ENCODE results near the gene PCDHB13. TPM values are rescaled to one million over a fixed set of nuclear protein-coding genes. Genes with fewer than 3 reads are reported as not detected.
"Not testable (repeated sequence)": the region's sequence is repeated elsewhere in the genome, so short reads cannot be mapped to it uniquely, and the experiment has no call there.

The PCDHB13 gene
- total RNA-seq, 1 experiment from 2014 or later: 0.40 TPM

DNA sequence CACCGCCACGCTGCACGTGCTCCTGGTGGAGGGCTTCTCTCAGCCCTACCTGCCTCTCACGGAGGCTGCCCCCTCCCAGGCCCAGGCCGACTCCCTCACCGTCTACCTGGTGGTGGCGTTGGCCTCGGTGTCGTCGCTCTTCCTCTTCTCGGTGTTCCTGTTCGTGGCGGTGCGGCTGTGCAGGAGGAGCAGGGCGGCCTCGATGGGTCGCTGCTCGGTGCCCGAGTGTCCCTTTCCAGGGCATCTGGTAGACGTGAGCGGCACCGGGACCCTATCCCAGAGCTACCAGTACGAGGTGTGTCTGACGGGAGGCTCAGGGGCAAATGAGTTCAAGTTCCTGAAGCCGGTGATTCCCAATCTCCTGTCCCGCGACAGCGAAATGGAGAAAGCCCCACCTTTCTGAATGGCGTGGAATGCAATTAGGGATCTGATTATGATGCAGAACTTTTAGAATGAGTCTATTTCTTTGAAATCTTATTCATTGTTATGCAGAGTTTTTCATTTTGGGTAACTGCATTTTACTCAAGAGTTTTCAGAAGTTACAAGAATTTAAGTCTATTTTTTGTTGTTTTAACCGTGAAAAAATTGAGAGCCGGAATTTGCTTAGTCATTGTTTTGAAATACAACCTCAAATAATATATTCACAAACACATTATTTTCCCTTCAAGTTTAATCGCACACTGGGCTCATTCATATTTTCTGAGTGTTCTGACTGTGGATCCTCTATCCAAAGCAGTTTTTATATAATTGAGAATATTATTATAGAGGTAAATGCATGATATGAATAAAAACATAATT is 23.0 kb downstream of the PCDHB13 start:
- Histone ChIP-seq H3K36me3 (no peaks in the 10 kb centered on the region), H3K27me3 (no peaks in the 10 kb centered on the region), H3K4me3 (no peak overlapping the region), H3K9me3 (peaks cover 30% of the 10 kb centered on the region)
- DNase-seq: no peak

GRCh38 chr5:141241496-141241895 is 27.8 kb downstream of the PCDHB13 start:
- no peaks in the 10 kb centered on the region for H3K36me3 ChIP-seq

GRCh38 chr5:141245250-141245717 is 31.6 kb downstream of the PCDHB13 start, which contains the start of gene PCDHB15:
TSS of gene PCDHB15 (plus strand) at chr5:141245395. CDS start at chr5:141245579, 184 bp downstream.
- Histone ChIP-seq H3K9me3 (peaks cover 14% of the 10 kb centered on the region), H3K4me3 (peak within 1 kb of the TSS; percentile 22), H3K36me3 (no peaks in the 10 kb centered on the region), H3K27me3 (no peaks in the 10 kb centered on the region)
- DNase-seq: no peak

More at GRCh38 chr5:141241496-141241895, 27.8 kb downstream of the PCDHB13 start:
- H3K4me3 ChIP-seq: no peak overlapping the region
- H3K27me3 ChIP-seq: no peaks in the 10 kb centered on the region
- peaks cover 24% of the 10 kb centered on the region for H3K9me3 ChIP-seq
- DNase-seq: no peak

DNA sequence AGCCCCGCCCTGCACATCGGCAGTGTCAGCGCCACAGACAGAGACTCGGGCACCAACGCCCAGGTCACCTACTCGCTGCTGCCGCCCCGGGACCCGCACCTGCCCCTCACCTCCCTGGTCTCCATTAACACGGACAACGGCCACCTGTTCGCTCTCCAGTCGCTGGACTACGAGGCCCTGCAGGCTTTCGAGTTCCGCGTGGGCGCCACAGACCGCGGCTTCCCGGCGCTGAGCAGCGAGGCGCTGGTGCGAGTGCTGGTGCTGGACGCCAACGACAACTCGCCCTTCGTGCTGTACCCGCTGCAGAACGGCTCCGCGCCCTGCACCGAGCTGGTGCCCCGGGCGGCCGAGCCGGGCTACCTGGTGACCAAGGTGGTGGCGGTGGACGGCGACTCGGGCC is 33.3 kb downstream of the PCDHB13 start:
- H3K4me3 ChIP-seq, DNase-seq, H3K9me3 ChIP-seq, H3K36me3 ChIP-seq, H3K27me3 ChIP-seq: not testable (repeated sequence)

- H3K36me3 ChIP-seq, H3K9me3 ChIP-seq, H3K4me3 ChIP-seq, DNase-seq, H3K27me3 ChIP-seq: not testable (repeated sequence)
Measured at GRCh38 chr5:141247434-141247833, 33.7 kb downstream of the PCDHB13 start.

DNA sequence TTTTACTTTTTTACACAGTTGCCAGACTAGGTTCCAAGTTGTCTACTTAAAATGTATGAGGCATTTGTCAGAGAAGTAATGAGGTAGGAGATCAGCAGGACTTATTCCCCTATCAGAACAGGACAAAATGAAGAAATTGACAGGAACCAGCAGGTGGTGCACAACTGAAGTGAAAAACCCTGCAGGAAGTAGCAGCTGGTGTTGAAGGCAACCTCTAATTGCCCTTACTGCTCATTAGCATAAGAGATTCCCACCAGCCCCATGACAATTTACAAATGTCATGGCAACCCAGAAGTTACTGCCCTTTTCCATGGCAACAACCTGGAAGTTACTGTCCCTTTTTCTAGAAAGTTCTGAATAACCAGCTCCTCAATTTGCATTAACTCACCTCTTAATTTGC is 36.9 kb downstream of the PCDHB13 start:
- Histone ChIP-seq H3K27me3 (no peaks in the 10 kb centered on the region), H3K36me3 (no peaks in the 10 kb centered on the region), H3K4me3 (no peak overlapping the region), H3K9me3 (peaks cover 14% of the 10 kb centered on the region)
- DNase-seq: no peak

- Histone ChIP-seq H3K27me3 (no peaks in the 10 kb centered on the region), H3K36me3 (no peaks in the 10 kb centered on the region), H3K9me3 (peaks cover 71% of the 10 kb centered on the region), H3K4me3 (no peak overlapping the region)
- DNase-seq: no peak
Measured at GRCh38 chr5:141258464-141258863, 44.7 kb downstream of the PCDHB13 start.

- Histone ChIP-seq H3K36me3 (no peaks in the 10 kb centered on the region), H3K4me3 (no peak overlapping the region), H3K9me3 (peaks cover 72% of the 10 kb centered on the region), H3K27me3 (no peaks in the 10 kb centered on the region)
- DNase-seq: no peak
Measured at GRCh38 chr5:141258948-141259347, 45.2 kb downstream of the PCDHB13 start.

DNA sequence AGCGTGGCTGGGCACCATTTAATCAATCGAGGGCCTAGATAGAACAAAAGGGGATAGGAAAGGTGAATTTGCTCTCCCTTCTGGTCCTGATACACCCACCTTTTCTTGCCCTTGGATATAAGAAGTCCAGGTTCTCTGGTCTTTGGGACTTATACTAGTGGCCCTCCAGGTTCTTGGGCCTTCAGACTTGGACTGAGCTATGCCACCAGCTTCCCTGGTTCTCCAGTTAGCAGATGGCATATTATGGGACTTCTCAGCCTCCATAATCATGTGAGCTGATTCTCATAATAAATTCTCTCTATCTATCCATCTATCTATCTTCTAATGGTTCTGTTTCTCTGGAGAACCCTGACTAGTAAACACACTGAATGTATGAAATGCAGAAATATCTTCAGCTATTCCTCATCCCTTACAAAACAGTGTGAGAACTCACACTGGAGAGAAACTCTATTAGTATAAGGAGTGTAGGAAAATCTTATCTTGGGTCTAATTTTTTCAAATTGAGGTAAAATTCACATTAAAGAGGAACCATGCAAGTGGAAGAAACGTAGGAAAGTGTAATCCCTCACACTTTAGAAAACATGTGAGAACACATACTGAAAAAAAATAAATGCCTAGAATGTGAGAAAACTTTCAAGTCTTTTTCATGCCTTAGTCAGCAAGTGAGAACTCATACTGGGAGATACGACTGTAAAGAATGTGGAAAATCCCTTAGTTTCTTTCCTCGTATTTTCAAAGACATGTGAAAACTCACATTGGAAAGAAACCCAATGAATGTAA is 46.9 kb downstream of the PCDHB13 start:
- Histone ChIP-seq H3K4me3 (no peak overlapping the region), H3K36me3 (no peaks in the 10 kb centered on the region), H3K9me3 (peaks cover 71% of the 10 kb centered on the region), H3K27me3 (no peaks in the 10 kb centered on the region)
- DNase-seq: no peak

DNA sequence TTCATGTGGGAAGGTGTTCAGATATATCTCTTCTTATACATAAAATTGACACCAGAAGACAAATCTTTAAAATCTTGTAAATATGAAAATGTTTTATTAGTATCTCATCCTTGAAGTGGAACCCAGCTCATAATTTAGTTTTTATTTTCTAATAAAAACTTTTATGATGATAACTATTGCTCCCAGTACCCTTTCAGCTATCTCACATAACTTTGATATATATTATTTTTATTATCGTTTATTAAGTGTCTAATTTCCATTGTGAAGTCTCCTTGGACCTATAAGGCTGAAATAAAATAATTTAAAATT is 47.5 kb downstream of the PCDHB13 start:
- no peak for DNase-seq
- no peak overlapping the region for H3K4me3 ChIP-seq
- H3K36me3 ChIP-seq: no peaks in the 10 kb centered on the region
- no peaks in the 10 kb centered on the region for H3K27me3 ChIP-seq
- peaks cover 67% of the 10 kb centered on the region for H3K9me3 ChIP-seq

Other genes starting within 250 kb of the PCDHB13 start
- 0.07 TPM in 1 of 2 replicates, not detected in the other for gene PCDHAC2, start 247.4 kb upstream of the PCDHB13 start, total RNA-seq (2014; rRNA removed; shearing (Covaris generic); ENCODE audit: low replicate concordance)
- not detected in 2 replicates for gene PCDHB1, start 162.5 kb upstream of the PCDHB13 start, total RNA-seq (2014; rRNA removed; shearing (Covaris generic); ENCODE audit: low replicate concordance)
- 6.0 and 7.0 TPM in 2 replicates for gene PCDHB2, start 119.3 kb upstream of the PCDHB13 start, total RNA-seq (2014; rRNA removed; shearing (Covaris generic); ENCODE audit: low replicate concordance)
- gene PCDHB3, start 113.4 kb upstream of the PCDHB13 start, total RNA-seq (2014; rRNA removed; shearing (Covaris generic); ENCODE audit: low replicate concordance): not detected in 2 replicates
- not detected in 2 replicates for gene PCDHB4, start 92.1 kb upstream of the PCDHB13 start, total RNA-seq (2014; rRNA removed; shearing (Covaris generic); ENCODE audit: low replicate concordance)
- 2.3 TPM in 1 of 2 replicates, not detected in the other for gene PCDHB5, start 78.7 kb upstream of the PCDHB13 start, total RNA-seq (2014; rRNA removed; shearing (Covaris generic); ENCODE audit: low replicate concordance)
- 0.10 TPM in 1 of 2 replicates, not detected in the other for gene PCDHB6, start 63.9 kb upstream of the PCDHB13 start, total RNA-seq (2014; rRNA removed; shearing (Covaris generic); ENCODE audit: low replicate concordance)
- 0.46 TPM in 1 of 2 replicates, not detected in the other for gene PCDHB7, start 41.3 kb upstream of the PCDHB13 start, total RNA-seq (2014; rRNA removed; shearing (Covaris generic); ENCODE audit: low replicate concordance)
- not detected in 2 replicates for gene PCDHB8, start 36.1 kb upstream of the PCDHB13 start, total RNA-seq (2014; rRNA removed; shearing (Covaris generic); ENCODE audit: low replicate concordance)
- 0.10 and 1.2 TPM in 2 replicates for gene PCDHB16, start 31.5 kb upstream of the PCDHB13 start, total RNA-seq (2014; rRNA removed; shearing (Covaris generic); ENCODE audit: low replicate concordance)
- gene PCDHB9, start 26.8 kb upstream of the PCDHB13 start, total RNA-seq (2014; rRNA removed; shearing (Covaris generic); ENCODE audit: low replicate concordance): 1.9 TPM in 1 of 2 replicates, not detected in the other
- 0.10 TPM in 1 of 2 replicates, not detected in the other for gene PCDHB10, start 21.6 kb upstream of the PCDHB13 start, total RNA-seq (2014; rRNA removed; shearing (Covaris generic); ENCODE audit: low replicate concordance)
- 1.0 TPM in 1 of 2 replicates, not detected in the other for gene PCDHB11, start 14.3 kb upstream of the PCDHB13 start, total RNA-seq (2014; rRNA removed; shearing (Covaris generic); ENCODE audit: low replicate concordance)
- gene PCDHB12, start 5.2 kb upstream of the PCDHB13 start, total RNA-seq (2014; rRNA removed; shearing (Covaris generic); ENCODE audit: low replicate concordance): 0.16 TPM in 1 of 2 replicates, not detected in the other
- 0.74 and 3.8 TPM in 2 replicates for gene PCDHB14, start 9.4 kb downstream of the PCDHB13 start, total RNA-seq (2014; rRNA removed; shearing (Covaris generic); ENCODE audit: low replicate concordance)
- gene PCDHB15, start 31.5 kb downstream of the PCDHB13 start, total RNA-seq (2014; rRNA removed; shearing (Covaris generic); ENCODE audit: low replicate concordance): 0.07 and 2.0 TPM in 2 replicates
- gene SLC25A2, start 90.1 kb downstream of the PCDHB13 start, total RNA-seq (2014; rRNA removed; shearing (Covaris generic); ENCODE audit: low replicate concordance): not detected in 2 replicates
- gene TAF7, start 106.9 kb downstream of the PCDHB13 start, total RNA-seq (2014; rRNA removed; shearing (Covaris generic); ENCODE audit: low replicate concordance): 183 and 217 TPM in 2 replicates
- 0.42 and 0.56 TPM in 2 replicates for gene PCDHGA1, start 116.6 kb downstream of the PCDHB13 start, total RNA-seq (2014; rRNA removed; shearing (Covaris generic); ENCODE audit: low replicate concordance)
- not detected in 2 replicates for gene PCDHGA2, start 124.8 kb downstream of the PCDHB13 start, total RNA-seq (2014; rRNA removed; shearing (Covaris generic); ENCODE audit: low replicate concordance)
- gene PCDHGA3, start 129.9 kb downstream of the PCDHB13 start, total RNA-seq (2014; rRNA removed; shearing (Covaris generic); ENCODE audit: low replicate concordance): not detected in 2 replicates
- 0.59 and 1.3 TPM in 2 replicates for gene PCDHGB1, start 136.2 kb downstream of the PCDHB13 start, total RNA-seq (2014; rRNA removed; shearing (Covaris generic); ENCODE audit: low replicate concordance)
- gene PCDHGA4, start 141.1 kb downstream of the PCDHB13 start, total RNA-seq (2014; rRNA removed; shearing (Covaris generic); ENCODE audit: low replicate concordance): 0.23 and 0.44 TPM in 2 replicates
- gene PCDHGB2, start 146.1 kb downstream of the PCDHB13 start, total RNA-seq (2014; rRNA removed; shearing (Covaris generic); ENCODE audit: low replicate concordance): 1.6 and 2.5 TPM in 2 replicates
- not detected in 2 replicates for gene PCDHGA5, start 150.2 kb downstream of the PCDHB13 start, total RNA-seq (2014; rRNA removed; shearing (Covaris generic); ENCODE audit: low replicate concordance)
- 0.81 TPM in 1 of 2 replicates, not detected in the other for gene PCDHGB3, start 156.3 kb downstream of the PCDHB13 start, total RNA-seq (2014; rRNA removed; shearing (Covaris generic); ENCODE audit: low replicate concordance)
- gene PCDHGA6, start 160.0 kb downstream of the PCDHB13 start, total RNA-seq (2014; rRNA removed; shearing (Covaris generic); ENCODE audit: low replicate concordance): 0.20 and 2.3 TPM in 2 replicates
- gene PCDHGA7, start 168.8 kb downstream of the PCDHB13 start, total RNA-seq (2014; rRNA removed; shearing (Covaris generic); ENCODE audit: low replicate concordance): 0.07 and 0.67 TPM in 2 replicates
- 0.17 and 0.26 TPM in 2 replicates for gene PCDHGB4, start 173.8 kb downstream of the PCDHB13 start, total RNA-seq (2014; rRNA removed; shearing (Covaris generic); ENCODE audit: low replicate concordance)
- gene PCDHGA8, start 178.7 kb downstream of the PCDHB13 start, total RNA-seq (2014; rRNA removed; shearing (Covaris generic); ENCODE audit: low replicate concordance): 0.03 and 0.59 TPM in 2 replicates
- 0.53 TPM in 1 of 2 replicates, not detected in the other for gene PCDHGB5, start 184.0 kb downstream of the PCDHB13 start, total RNA-seq (2014; rRNA removed; shearing (Covaris generic); ENCODE audit: low replicate concordance)
- not detected in 2 replicates for gene PCDHGA9, start 188.9 kb downstream of the PCDHB13 start, total RNA-seq (2014; rRNA removed; shearing (Covaris generic); ENCODE audit: low replicate concordance)
- gene PCDHGB6, start 194.1 kb downstream of the PCDHB13 start, total RNA-seq (2014; rRNA removed; shearing (Covaris generic); ENCODE audit: low replicate concordance): not detected in 2 replicates
- gene PCDHGA10, start 199.1 kb downstream of the PCDHB13 start, total RNA-seq (2014; rRNA removed; shearing (Covaris generic); ENCODE audit: low replicate concordance): 1.0 and 1.2 TPM in 2 replicates
- 0.10 TPM in 1 of 2 replicates, not detected in the other for gene PCDHGB7, start 203.8 kb downstream of the PCDHB13 start, total RNA-seq (2014; rRNA removed; shearing (Covaris generic); ENCODE audit: low replicate concordance)
- not detected in 2 replicates for gene PCDHGA11, start 207.1 kb downstream of the PCDHB13 start, total RNA-seq (2014; rRNA removed; shearing (Covaris generic); ENCODE audit: low replicate concordance)
- not detected in 2 replicates for gene PCDHGA12, start 216.6 kb downstream of the PCDHB13 start, total RNA-seq (2014; rRNA removed; shearing (Covaris generic); ENCODE audit: low replicate concordance)